ENCODE measurements around the gene BICD1. TPM values are rescaled to one million over a fixed set of nuclear protein-coding genes. Genes with fewer than 3 reads are reported as not detected.

BICD1 gene
- total and polyA plus RNA-seq, 2 experiments from 2014 or later = 59.3 to 83.6 TPM

DNA sequence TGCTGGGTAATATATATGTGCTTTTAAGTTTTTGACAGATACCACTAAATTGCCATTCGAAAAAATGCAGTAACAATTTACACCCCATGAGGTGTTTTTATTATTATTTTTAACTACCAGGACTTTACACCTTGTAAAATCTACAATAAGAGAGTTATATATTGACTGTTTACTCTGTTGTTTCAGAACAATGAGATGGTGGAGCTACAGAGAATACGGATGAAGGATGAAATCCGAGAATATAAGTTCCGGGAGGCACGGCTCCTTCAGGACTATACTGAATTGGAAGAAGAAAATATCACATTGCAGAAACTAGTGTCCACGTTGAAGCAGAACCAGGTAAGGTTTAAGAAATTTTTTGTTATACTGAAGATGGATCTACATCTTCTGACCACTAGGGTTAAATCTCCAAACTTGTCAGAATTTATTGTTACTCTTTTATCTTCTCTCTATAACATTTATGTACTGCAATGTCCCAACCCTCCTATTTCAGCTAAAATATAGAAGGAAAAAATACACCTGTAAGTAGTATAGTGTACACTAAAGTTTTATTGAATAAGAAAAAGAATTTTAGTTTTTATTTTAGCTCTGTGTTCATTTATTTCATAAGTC lies 187.3 kb downstream of the BICD1 start:
- no peak overlapping the region for H3K4me3 Mint-ChIP-seq
- no peaks in the 10 kb centered on the region for H3F3A ChIP-seq (replicated peaks; ENCODE audit: low read depth)

DNA sequence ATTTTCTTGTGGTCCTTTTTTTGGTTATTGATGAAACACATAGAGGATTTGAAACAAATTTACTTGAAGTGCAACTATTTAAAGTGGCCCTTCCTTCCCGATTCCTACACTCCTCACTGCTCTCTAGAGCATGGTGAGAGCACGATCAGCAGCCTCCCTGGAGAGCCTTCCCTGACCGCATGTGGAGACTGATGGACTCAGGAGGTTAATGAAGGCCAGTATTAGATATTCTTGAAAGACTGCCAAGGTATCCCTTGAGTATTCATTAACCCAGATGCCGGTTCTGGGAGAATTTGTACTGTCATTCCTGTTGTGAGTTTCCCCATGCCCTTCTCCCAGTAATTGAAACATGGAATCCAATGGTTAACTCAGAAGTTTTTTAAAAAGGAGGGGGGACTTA lies 189.9 kb downstream of the BICD1 start:
- Histone ChIP-seq H3K4me1 (ENCODE audit: insufficient read depth) (no peaks in the 10 kb centered on the region), H2AFZ (no peak overlapping the region), H3F3A (replicated peaks; ENCODE audit: low read depth) (peaks cover 8% of the 10 kb centered on the region; the same call in 1 of the 2 replicates), H4K20me1 (replicated peaks; ENCODE audit: insufficient read depth) (no peaks in the 10 kb centered on the region), H3K4me3 (no peak overlapping the region), H3K27ac (ENCODE audit: low read depth) (0 out of 2 replicates have a peak overlapping the region, but pooled peaks have one; percentile 30), H3K4me2 (no peak overlapping the region), H3K9me2 (ENCODE audit: insufficient read depth) (no peaks in the 10 kb centered on the region), H3K79me2 (replicated peaks; ENCODE audit: insufficient read depth) (peaks cover 15% of the 10 kb centered on the region), H3K27me3 (ENCODE audit: insufficient read depth) (no peaks in the 10 kb centered on the region), H3K36me3 (ENCODE audit: insufficient read depth) (no peaks in the 10 kb centered on the region)
- no peaks in the 10 kb centered on the region for H3K9me3 Mint-ChIP-seq
- peaks cover 3% of the 10 kb centered on the region for H3K27me3 Mint-ChIP-seq (ENCODE audit: insufficient read depth, low read depth, poor library complexity)
- DNase-seq (ENCODE audit: low spot score) (no peak), ATAC-seq (no peak)
- peaks cover 5% of the 10 kb centered on the region for H3K36me3 Mint-ChIP-seq (ENCODE audit: low read depth)
- H3K4me3 Mint-ChIP-seq = no peak overlapping the region
- no peaks in the 10 kb centered on the region for H3K4me1 Mint-ChIP-seq
- no peak overlapping the region for H3K27ac Mint-ChIP-seq
- TF ChIP-seq, protein P1, sequence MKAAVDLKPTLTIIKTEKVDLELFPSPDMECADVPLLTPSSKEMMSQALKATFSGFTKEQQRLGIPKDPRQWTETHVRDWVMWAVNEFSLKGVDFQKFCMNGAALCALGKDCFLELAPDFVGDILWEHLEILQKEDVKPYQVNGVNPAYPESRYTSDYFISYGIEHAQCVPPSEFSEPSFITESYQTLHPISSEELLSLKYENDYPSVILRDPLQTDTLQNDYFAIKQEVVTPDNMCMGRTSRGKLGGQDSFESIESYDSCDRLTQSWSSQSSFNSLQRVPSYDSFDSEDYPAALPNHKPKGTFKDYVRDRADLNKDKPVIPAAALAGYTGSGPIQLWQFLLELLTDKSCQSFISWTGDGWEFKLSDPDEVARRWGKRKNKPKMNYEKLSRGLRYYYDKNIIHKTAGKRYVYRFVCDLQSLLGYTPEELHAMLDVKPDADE (IDR thresholded peaks at IDR 0.05) = no peak
- no peak for TF ChIP-seq STAT1 (IDR thresholded peaks at IDR 0.05; ENCODE audit: unreplicated experiment)
- no peak for TF ChIP-seq POLR2AphosphoS5 (IDR thresholded peaks at IDR 0.05; ENCODE audit: low read depth)
- TF ChIP-seq, protein P2, sequence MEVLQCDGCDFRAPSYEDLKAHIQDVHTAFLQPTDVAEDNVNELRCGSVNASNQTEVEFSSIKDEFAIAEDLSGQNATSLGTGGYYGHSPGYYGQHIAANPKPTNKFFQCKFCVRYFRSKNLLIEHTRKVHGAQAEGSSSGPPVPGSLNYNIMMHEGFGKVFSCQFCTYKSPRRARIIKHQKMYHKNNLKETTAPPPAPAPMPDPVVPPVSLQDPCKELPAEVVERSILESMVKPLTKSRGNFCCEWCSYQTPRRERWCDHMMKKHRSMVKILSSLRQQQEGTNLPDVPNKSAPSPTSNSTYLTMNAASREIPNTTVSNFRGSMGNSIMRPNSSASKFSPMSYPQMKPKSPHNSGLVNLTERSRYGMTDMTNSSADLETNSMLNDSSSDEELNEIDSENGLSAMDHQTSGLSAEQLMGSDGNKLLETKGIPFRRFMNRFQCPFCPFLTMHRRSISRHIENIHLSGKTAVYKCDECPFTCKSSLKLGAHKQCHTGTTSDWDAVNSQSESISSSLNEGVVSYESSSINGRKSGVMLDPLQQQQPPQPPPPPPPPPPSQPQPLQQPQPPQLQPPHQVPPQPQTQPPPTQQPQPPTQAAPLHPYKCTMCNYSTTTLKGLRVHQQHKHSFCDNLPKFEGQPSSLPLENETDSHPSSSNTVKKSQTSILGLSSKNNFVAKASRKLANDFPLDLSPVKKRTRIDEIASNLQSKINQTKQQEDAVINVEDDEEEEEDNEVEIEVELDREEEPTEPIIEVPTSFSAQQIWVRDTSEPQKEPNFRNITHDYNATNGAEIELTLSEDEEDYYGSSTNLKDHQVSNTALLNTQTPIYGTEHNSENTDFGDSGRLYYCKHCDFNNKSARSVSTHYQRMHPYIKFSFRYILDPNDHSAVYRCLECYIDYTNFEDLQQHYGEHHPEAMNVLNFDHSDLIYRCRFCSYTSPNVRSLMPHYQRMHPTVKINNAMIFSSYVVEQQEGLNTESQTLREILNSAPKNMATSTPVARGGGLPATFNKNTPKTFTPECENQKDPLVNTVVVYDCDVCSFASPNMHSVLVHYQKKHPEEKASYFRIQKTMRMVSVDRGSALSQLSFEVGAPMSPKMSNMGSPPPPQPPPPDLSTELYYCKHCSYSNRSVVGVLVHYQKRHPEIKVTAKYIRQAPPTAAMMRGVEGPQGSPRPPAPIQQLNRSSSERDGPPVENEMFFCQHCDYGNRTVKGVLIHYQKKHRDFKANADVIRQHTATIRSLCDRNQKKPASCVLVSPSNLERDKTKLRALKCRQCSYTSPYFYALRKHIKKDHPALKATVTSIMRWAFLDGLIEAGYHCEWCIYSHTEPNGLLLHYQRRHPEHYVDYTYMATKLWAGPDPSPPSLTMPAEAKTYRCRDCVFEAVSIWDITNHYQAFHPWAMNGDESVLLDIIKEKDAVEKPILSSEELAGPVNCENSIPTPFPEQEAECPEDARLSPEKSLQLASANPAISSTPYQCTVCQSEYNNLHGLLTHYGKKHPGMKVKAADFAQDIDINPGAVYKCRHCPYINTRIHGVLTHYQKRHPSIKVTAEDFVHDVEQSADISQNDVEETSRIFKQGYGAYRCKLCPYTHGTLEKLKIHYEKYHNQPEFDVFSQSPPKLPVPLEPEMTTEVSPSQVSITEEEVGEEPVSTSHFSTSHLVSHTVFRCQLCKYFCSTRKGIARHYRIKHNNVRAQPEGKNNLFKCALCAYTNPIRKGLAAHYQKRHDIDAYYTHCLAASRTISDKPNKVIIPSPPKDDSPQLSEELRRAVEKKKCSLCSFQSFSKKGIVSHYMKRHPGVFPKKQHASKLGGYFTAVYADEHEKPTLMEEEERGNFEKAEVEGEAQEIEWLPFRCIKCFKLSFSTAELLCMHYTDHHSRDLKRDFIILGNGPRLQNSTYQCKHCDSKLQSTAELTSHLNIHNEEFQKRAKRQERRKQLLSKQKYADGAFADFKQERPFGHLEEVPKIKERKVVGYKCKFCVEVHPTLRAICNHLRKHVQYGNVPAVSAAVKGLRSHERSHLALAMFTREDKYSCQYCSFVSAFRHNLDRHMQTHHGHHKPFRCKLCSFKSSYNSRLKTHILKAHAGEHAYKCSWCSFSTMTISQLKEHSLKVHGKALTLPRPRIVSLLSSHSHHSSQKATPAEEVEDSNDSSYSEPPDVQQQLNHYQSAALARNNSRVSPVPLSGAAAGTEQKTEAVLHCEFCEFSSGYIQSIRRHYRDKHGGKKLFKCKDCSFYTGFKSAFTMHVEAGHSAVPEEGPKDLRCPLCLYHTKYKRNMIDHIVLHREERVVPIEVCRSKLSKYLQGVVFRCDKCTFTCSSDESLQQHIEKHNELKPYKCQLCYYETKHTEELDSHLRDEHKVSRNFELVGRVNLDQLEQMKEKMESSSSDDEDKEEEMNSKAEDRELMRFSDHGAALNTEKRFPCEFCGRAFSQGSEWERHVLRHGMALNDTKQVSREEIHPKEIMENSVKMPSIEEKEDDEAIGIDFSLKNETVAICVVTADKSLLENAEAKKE (CRISPR knock-in tag; IDR thresholded peaks at IDR 0.05) = no peak
- TF ChIP-seq CREB1 (CRISPR knock-in tag; IDR thresholded peaks at IDR 0.05; ENCODE audit: low read depth) = no peak
- no peak for TF ChIP-seq EZH2 (IDR thresholded peaks at IDR 0.05; ENCODE audit: low read depth, unreplicated experiment)
- TF ChIP-seq JUNB (IDR thresholded peaks at IDR 0.05; ENCODE audit: unreplicated experiment) = no peak

More for the DNA sequence above, 187.3 kb downstream of the BICD1 start:
- no peak for DNase-seq (ENCODE audit: low spot score)
- Histone ChIP-seq H3K9me2 (ENCODE audit: insufficient read depth) (no peaks in the 10 kb centered on the region), H3K79me2 (replicated peaks; ENCODE audit: insufficient read depth) (peaks cover 23% of the 10 kb centered on the region), H3K27me3 (ENCODE audit: insufficient read depth) (no peaks in the 10 kb centered on the region), H2AFZ (no peak overlapping the region), H3K36me3 (ENCODE audit: insufficient read depth) (no peaks in the 10 kb centered on the region), H3K4me1 (ENCODE audit: insufficient read depth) (peaks cover 12% of the 10 kb centered on the region), H4K20me1 (replicated peaks; ENCODE audit: insufficient read depth) (0 out of 2 replicates have a peak, but pooled peaks cover 4% of the 10 kb centered on the region), H3K27ac (ENCODE audit: low read depth) (no peak overlapping the region), H3K4me2 (no peak overlapping the region), H3K4me3 (no peak overlapping the region)
- Mint-ChIP-seq H3K36me3 (ENCODE audit: low read depth) (peaks cover 8% of the 10 kb centered on the region), H3K27ac (no peak overlapping the region), H3K9me3 (peaks cover 1% of the 10 kb centered on the region; the same call in 1 of the 3 replicates), H3K4me1 (peaks cover 11% of the 10 kb centered on the region), H3K27me3 (ENCODE audit: insufficient read depth, low read depth, poor library complexity) (peaks cover 3% of the 10 kb centered on the region)
- TF ChIP-seq, protein P3, sequence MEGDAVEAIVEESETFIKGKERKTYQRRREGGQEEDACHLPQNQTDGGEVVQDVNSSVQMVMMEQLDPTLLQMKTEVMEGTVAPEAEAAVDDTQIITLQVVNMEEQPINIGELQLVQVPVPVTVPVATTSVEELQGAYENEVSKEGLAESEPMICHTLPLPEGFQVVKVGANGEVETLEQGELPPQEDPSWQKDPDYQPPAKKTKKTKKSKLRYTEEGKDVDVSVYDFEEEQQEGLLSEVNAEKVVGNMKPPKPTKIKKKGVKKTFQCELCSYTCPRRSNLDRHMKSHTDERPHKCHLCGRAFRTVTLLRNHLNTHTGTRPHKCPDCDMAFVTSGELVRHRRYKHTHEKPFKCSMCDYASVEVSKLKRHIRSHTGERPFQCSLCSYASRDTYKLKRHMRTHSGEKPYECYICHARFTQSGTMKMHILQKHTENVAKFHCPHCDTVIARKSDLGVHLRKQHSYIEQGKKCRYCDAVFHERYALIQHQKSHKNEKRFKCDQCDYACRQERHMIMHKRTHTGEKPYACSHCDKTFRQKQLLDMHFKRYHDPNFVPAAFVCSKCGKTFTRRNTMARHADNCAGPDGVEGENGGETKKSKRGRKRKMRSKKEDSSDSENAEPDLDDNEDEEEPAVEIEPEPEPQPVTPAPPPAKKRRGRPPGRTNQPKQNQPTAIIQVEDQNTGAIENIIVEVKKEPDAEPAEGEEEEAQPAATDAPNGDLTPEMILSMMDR (conservative IDR thresholded peaks at IDR 0.05; ENCODE audit: low read depth in 2 of 2) = 0 out of 4 replicates have a peak, but pooled peaks of 1 of the 2 experiments have one; percentile 33
- TF ChIP-seq, protein P1 (IDR thresholded peaks at IDR 0.05) = no peak
- ATAC-seq = no peak
